ENCODE measurements around the gene NUP43. TPM values are rescaled to one million over a fixed set of nuclear protein-coding genes. Genes with fewer than 3 reads are reported as not detected.

The NUP43 gene
- total RNA-seq, 1 experiment from 2014 or later = 79.1 TPM

DNA sequence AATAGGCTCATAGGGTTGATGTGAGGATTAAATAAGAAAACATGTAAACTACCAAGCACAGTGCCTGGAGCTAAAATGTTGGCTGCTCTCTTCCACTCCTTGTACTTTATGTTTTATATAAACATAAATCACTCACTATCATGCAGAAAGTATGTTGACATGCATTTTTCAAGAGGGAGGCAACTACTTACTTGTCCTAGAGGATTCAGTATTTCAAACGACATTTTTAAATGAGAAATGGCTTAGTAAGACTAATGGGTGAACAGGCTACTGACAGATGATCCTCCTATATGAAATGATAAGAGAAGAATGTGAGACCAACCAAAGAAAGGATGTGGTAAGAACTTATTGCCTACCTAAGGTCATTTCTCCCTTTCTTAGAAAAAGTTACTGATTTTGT, 49.4 kb downstream of the NUP43 start:
- peaks cover 10% of the 10 kb centered on the region for H3K36me3 Mint-ChIP-seq
- H3K27me3 Mint-ChIP-seq (ENCODE audit: low read depth) = no peaks in the 10 kb centered on the region
- TF ChIP-seq ZNF263 (CRISPR knock-in tag; IDR thresholded peaks at IDR 0.05; ENCODE audit: low read depth) (no peak), CREB1 (CRISPR knock-in tag; IDR thresholded peaks at IDR 0.05) (no peak), JUN (CRISPR knock-in tag; IDR thresholded peaks at IDR 0.05) (no peak), NR3C1 (CRISPR knock-in tag; conservative IDR thresholded peaks at IDR 0.05; ENCODE audit: low read depth) (no peak), SOX15 (CRISPR knock-in tag; IDR thresholded peaks at IDR 0.05) (no peak), FOXK1 (CRISPR knock-in tag; IDR thresholded peaks at IDR 0.05) (no peak), OVOL2 (CRISPR knock-in tag; IDR thresholded peaks at IDR 0.05; ENCODE audit: borderline replicate concordance) (no peak), EMX1 (CRISPR knock-in tag; IDR thresholded peaks at IDR 0.05) (no peak), HMGA2 (CRISPR knock-in tag; IDR thresholded peaks at IDR 0.05) (no peak)
- TF ChIP-seq, protein P1, sequence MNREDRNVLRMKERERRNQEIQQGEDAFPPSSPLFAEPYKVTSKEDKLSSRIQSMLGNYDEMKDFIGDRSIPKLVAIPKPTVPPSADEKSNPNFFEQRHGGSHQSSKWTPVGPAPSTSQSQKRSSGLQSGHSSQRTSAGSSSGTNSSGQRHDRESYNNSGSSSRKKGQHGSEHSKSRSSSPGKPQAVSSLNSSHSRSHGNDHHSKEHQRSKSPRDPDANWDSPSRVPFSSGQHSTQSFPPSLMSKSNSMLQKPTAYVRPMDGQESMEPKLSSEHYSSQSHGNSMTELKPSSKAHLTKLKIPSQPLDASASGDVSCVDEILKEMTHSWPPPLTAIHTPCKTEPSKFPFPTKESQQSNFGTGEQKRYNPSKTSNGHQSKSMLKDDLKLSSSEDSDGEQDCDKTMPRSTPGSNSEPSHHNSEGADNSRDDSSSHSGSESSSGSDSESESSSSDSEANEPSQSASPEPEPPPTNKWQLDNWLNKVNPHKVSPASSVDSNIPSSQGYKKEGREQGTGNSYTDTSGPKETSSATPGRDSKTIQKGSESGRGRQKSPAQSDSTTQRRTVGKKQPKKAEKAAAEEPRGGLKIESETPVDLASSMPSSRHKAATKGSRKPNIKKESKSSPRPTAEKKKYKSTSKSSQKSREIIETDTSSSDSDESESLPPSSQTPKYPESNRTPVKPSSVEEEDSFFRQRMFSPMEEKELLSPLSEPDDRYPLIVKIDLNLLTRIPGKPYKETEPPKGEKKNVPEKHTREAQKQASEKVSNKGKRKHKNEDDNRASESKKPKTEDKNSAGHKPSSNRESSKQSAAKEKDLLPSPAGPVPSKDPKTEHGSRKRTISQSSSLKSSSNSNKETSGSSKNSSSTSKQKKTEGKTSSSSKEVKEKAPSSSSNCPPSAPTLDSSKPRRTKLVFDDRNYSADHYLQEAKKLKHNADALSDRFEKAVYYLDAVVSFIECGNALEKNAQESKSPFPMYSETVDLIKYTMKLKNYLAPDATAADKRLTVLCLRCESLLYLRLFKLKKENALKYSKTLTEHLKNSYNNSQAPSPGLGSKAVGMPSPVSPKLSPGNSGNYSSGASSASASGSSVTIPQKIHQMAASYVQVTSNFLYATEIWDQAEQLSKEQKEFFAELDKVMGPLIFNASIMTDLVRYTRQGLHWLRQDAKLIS (CRISPR knock-in tag; IDR thresholded peaks at IDR 0.05; ENCODE audit: borderline replicate concordance) = no peak
- ATAC-seq = no peak
- peaks cover 12% of the 10 kb centered on the region for H3K4me1 Mint-ChIP-seq
- no peak overlapping the region for H3K27ac Mint-ChIP-seq
- no peak overlapping the region for H3K4me3 Mint-ChIP-seq
- ChIA-PET POLR2A (no interaction called here), CTCF (no interaction called here)
- DNase-seq (ENCODE audit: low spot score) = no peak
- H3K9me3 Mint-ChIP-seq = no peaks in the 10 kb centered on the region

DNA sequence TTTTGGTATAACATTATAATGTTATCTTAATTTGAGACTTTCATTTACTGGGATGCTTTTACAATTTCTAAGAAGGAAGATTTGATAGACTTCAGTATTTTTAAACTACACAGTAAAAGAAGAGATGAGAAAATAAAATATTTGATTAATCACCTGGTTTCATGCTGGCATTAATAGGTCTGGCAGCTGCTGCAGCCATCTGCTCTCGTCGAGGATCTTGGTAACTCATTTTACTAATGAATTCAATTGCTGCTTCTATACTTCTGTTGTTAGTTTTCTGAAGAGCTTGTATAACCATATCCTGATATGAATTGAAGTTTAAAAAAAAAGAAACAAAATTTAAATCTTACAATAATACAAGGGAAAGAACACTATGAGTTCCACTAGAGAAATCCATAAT, 51.4 kb downstream of the NUP43 start:
- CTCF ChIA-PET = no interaction called here
- Mint-ChIP-seq H3K36me3 (peaks cover 19% of the 10 kb centered on the region), H3K4me3 (no peak overlapping the region)

DNA sequence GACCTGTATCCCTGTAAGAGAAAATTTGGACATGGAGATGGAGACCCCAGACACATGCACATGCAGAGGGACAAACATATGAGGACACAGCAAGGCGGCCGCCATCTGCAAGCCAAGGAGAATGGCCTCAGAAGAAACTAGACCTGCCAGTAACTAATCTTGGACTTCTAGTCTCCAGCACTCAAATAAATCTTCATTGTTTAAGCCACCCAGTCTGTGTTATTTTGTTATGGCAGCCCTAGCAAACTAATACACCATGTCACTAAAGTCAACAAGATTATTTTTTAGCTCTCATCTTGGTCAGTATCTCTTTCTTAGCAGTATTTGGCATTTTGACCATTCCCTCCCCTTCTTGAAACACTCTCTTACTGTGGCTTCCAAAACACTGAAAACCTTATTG, 55.1 kb downstream of the NUP43 start:
- Mint-ChIP-seq H3K4me3 (no peak overlapping the region), H3K36me3 (peaks cover 33% of the 10 kb centered on the region), H3K9me3 (no peaks in the 10 kb centered on the region), H3K27ac (no peak overlapping the region), H3K27me3 (ENCODE audit: low read depth) (no peaks in the 10 kb centered on the region), H3K4me1 (peaks cover 2% of the 10 kb centered on the region; the same call in 1 of the 2 replicates)
- CTCF ChIA-PET = no interaction called here
- no peak for DNase-seq (ENCODE audit: low spot score)
- POLR2A ChIA-PET = no interaction called here
- ATAC-seq = no peak
- TF ChIP-seq PRRX2 (CRISPR knock-in tag; IDR thresholded peaks at IDR 0.05) (no peak), NFE2L1 (CRISPR knock-in tag; IDR thresholded peaks at IDR 0.05) (no peak), ZBTB21 (CRISPR knock-in tag; IDR thresholded peaks at IDR 0.05; ENCODE audit: borderline replicate concordance) (no peak), ZNF423 (CRISPR knock-in tag; IDR thresholded peaks at IDR 0.05) (no peak), CREB1 (CRISPR knock-in tag; IDR thresholded peaks at IDR 0.05) (no peak), TEAD1 (CRISPR knock-in tag; IDR thresholded peaks at IDR 0.05) (no peak), SOX15 (CRISPR knock-in tag; IDR thresholded peaks at IDR 0.05) (no peak), MXD4 (CRISPR knock-in tag; IDR thresholded peaks at IDR 0.05; ENCODE audit: borderline replicate concordance) (no peak), ZNF232 (CRISPR knock-in tag; IDR thresholded peaks at IDR 0.05) (no peak), CREM (CRISPR knock-in tag; IDR thresholded peaks at IDR 0.05) (no peak), ELF4 (CRISPR knock-in tag; IDR thresholded peaks at IDR 0.05; ENCODE audit: low read depth) (no peak)
- TF ChIP-seq, protein P2, sequence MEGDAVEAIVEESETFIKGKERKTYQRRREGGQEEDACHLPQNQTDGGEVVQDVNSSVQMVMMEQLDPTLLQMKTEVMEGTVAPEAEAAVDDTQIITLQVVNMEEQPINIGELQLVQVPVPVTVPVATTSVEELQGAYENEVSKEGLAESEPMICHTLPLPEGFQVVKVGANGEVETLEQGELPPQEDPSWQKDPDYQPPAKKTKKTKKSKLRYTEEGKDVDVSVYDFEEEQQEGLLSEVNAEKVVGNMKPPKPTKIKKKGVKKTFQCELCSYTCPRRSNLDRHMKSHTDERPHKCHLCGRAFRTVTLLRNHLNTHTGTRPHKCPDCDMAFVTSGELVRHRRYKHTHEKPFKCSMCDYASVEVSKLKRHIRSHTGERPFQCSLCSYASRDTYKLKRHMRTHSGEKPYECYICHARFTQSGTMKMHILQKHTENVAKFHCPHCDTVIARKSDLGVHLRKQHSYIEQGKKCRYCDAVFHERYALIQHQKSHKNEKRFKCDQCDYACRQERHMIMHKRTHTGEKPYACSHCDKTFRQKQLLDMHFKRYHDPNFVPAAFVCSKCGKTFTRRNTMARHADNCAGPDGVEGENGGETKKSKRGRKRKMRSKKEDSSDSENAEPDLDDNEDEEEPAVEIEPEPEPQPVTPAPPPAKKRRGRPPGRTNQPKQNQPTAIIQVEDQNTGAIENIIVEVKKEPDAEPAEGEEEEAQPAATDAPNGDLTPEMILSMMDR (IDR thresholded peaks at IDR 0.05) = no peak
- TF ChIP-seq, protein P3, sequence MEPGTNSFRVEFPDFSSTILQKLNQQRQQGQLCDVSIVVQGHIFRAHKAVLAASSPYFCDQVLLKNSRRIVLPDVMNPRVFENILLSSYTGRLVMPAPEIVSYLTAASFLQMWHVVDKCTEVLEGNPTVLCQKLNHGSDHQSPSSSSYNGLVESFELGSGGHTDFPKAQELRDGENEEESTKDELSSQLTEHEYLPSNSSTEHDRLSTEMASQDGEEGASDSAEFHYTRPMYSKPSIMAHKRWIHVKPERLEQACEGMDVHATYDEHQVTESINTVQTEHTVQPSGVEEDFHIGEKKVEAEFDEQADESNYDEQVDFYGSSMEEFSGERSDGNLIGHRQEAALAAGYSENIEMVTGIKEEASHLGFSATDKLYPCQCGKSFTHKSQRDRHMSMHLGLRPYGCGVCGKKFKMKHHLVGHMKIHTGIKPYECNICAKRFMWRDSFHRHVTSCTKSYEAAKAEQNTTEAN (CRISPR knock-in tag; IDR thresholded peaks at IDR 0.05) = no peak
- TF ChIP-seq, protein P4, sequence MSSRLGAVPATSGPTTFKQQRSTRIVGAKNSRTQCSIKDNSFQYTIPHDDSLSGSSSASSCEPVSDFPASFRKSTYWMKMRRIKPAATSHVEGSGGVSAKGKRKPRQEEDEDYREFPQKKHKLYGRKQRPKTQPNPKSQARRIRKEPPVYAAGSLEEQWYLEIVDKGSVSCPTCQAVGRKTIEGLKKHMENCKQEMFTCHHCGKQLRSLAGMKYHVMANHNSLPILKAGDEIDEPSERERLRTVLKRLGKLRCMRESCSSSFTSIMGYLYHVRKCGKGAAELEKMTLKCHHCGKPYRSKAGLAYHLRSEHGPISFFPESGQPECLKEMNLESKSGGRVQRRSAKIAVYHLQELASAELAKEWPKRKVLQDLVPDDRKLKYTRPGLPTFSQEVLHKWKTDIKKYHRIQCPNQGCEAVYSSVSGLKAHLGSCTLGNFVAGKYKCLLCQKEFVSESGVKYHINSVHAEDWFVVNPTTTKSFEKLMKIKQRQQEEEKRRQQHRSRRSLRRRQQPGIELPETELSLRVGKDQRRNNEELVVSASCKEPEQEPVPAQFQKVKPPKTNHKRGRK (CRISPR knock-in tag; IDR thresholded peaks at IDR 0.05; ENCODE audit: borderline replicate concordance) = no peak

More for the DNA sequence above, 51.4 kb downstream of the NUP43 start:
- TF ChIP-seq SOX15 (CRISPR knock-in tag; IDR thresholded peaks at IDR 0.05) = no peak
- TF ChIP-seq TEAD4 (CRISPR knock-in tag; IDR thresholded peaks at IDR 0.05) = no peak
- no peak for TF ChIP-seq SMAD3 (CRISPR knock-in tag; IDR thresholded peaks at IDR 0.05; ENCODE audit: borderline replicate concordance)
- TF ChIP-seq EMX1 (CRISPR knock-in tag; IDR thresholded peaks at IDR 0.05) = no peak
- TF ChIP-seq, protein P5, sequence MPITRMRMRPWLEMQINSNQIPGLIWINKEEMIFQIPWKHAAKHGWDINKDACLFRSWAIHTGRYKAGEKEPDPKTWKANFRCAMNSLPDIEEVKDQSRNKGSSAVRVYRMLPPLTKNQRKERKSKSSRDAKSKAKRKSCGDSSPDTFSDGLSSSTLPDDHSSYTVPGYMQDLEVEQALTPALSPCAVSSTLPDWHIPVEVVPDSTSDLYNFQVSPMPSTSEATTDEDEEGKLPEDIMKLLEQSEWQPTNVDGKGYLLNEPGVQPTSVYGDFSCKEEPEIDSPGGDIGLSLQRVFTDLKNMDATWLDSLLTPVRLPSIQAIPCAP (CRISPR knock-in tag; IDR thresholded peaks at IDR 0.05) = no peak
- no peak for TF ChIP-seq ZNF423 (CRISPR knock-in tag; IDR thresholded peaks at IDR 0.05)
- no peak for TF ChIP-seq CREB1 (CRISPR knock-in tag; IDR thresholded peaks at IDR 0.05)
- TF ChIP-seq ZNF317 (CRISPR knock-in tag; IDR thresholded peaks at IDR 0.05; ENCODE audit: borderline replicate concordance, low read depth) = no peak
- no peak for TF ChIP-seq GRHL2 (CRISPR knock-in tag; IDR thresholded peaks at IDR 0.05; ENCODE audit: insufficient replicate concordance, severe bottlenecking)
- TF ChIP-seq ATF1 (CRISPR knock-in tag; IDR thresholded peaks at IDR 0.05) = no peak
- ATAC-seq (no peak), DNase-seq (ENCODE audit: low spot score) (no peak)
- H3K27ac Mint-ChIP-seq = no peak overlapping the region
- no peaks in the 10 kb centered on the region for H3K4me1 Mint-ChIP-seq
- POLR2A ChIA-PET = no interaction called here
- H3K9me3 Mint-ChIP-seq = no peaks in the 10 kb centered on the region
- H3K27me3 Mint-ChIP-seq (ENCODE audit: low read depth) = no peaks in the 10 kb centered on the region
